ENCODE data around the gene ATPAF1. TPM values are rescaled to one million over a fixed set of nuclear protein-coding genes. Genes with fewer than 3 reads are reported as not detected.
"Not testable (repeated sequence)": the region's sequence is repeated elsewhere in the genome, so short reads cannot be mapped to it uniquely, and the experiment has no call there.

ATPAF1 gene
- total RNA-seq, 1 donor from 2014 or later = 32.2 TPM

DNA sequence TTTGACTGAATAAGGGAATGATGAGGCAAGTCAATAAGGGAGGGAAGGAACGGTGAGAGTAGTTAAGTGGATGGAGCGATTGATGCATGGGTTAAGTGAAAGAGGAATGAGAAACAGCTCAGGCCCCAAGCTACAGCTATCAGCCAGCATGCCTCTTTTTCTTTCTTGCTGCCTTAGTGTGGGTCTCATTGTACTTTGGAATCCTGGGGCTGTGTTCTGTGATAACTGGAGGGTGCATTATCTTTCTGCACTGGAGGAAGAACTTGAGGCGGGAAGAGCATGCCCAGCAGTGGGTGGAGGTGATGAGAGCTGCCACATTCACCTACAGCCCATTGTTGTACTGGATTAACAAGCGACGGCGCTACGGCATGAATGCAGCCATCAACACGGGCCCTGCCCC lies 4.5 kb upstream of the ATPAF1 start:
- intact Hi-C loops (cut with DNase I) = no loop called here
- no peak for DNase-seq
- H3K4me3 ChIP-seq = no peak overlapping the region
- no peak overlapping the region for H3K27ac ChIP-seq
- ATAC-seq = no peak
- H3K27me3 ChIP-seq = no peaks in the 10 kb centered on the region
- peaks cover 29% of the 10 kb centered on the region for H3K36me3 ChIP-seq
- H3K9me3 ChIP-seq = no peaks in the 10 kb centered on the region
- H3K4me1 ChIP-seq = no peaks in the 10 kb centered on the region
- TF ChIP-seq, protein P1, sequence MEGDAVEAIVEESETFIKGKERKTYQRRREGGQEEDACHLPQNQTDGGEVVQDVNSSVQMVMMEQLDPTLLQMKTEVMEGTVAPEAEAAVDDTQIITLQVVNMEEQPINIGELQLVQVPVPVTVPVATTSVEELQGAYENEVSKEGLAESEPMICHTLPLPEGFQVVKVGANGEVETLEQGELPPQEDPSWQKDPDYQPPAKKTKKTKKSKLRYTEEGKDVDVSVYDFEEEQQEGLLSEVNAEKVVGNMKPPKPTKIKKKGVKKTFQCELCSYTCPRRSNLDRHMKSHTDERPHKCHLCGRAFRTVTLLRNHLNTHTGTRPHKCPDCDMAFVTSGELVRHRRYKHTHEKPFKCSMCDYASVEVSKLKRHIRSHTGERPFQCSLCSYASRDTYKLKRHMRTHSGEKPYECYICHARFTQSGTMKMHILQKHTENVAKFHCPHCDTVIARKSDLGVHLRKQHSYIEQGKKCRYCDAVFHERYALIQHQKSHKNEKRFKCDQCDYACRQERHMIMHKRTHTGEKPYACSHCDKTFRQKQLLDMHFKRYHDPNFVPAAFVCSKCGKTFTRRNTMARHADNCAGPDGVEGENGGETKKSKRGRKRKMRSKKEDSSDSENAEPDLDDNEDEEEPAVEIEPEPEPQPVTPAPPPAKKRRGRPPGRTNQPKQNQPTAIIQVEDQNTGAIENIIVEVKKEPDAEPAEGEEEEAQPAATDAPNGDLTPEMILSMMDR (IDR thresholded peaks at IDR 0.05) = no peak

DNA sequence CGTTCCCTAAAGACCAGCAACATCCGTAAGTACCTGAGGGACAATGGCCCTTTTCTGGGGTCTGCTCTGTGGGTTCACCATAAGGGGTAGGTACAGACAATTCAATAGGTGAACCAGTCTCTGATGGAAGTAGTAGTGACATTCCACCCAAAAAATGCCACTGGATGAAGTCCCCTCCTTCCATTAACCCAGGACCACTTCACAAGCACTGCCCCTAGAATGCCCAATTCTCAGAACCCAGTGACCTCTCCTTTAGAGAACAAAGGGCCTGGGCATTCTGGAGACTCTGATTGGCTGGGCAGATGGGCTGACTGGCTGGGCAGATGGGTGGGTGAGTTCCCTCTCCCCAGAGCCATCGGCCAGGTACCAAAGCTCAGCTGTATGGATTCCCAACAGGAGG lies 3.4 kb upstream of the ATPAF1 start, which contains the start of gene TEX38:
TSS of gene TEX38 (plus strand) at position 301 of the 400 bp plus-strand sequence. CDS start at position 382, 81 bp downstream.
- Histone ChIP-seq H3K9me3 (no peaks in the 10 kb centered on the region), H3K4me3 (no peak within 1 kb of the TSS), H3K27me3 (no peaks in the 10 kb centered on the region), H3K4me1 (peaks cover 11% of the 10 kb centered on the region), H3K36me3 (peaks cover 18% of the 10 kb centered on the region), H3K27ac (no peak within 1 kb of the TSS)
- TF ChIP-seq, protein P1 (IDR thresholded peaks at IDR 0.05) = no peak
- DNase-seq = no peak
- no peak for ATAC-seq
- intact Hi-C loops (cut with DNase I) = no loop called here

- Histone ChIP-seq H3K9me3 (no peaks in the 10 kb centered on the region), H3K27me3 (no peaks in the 10 kb centered on the region), H3K36me3 (peaks cover 6% of the 10 kb centered on the region), H3K4me3 (no peak overlapping the region), H3K4me1 (peaks cover 13% of the 10 kb centered on the region), H3K27ac (no peak overlapping the region)
- no peak for DNase-seq
- intact Hi-C loops (cut with DNase I) = no loop called here
- TF ChIP-seq, protein P1 (IDR thresholded peaks at IDR 0.05) = no peak
- ATAC-seq = no peak
Measured at GRCh38 chr1:46670134-46670533, 2.0 kb upstream of the ATPAF1 start.

GRCh38 chr1:46665983-46666382 lies 2.2 kb downstream of the ATPAF1 start:
- no peak overlapping the region for H3K27ac ChIP-seq
- H3K27me3 ChIP-seq = no peaks in the 10 kb centered on the region
- no peak for DNase-seq
- peaks cover 21% of the 10 kb centered on the region for H3K36me3 ChIP-seq
- intact Hi-C loops (cut with DNase I) = no loop called here
- no peak overlapping the region for H3K4me3 ChIP-seq
- H3K4me1 ChIP-seq = peaks cover 13% of the 10 kb centered on the region
- TF ChIP-seq, protein P1 (IDR thresholded peaks at IDR 0.05) = no peak
- ATAC-seq = no peak
- H3K9me3 ChIP-seq = no peaks in the 10 kb centered on the region

DNA sequence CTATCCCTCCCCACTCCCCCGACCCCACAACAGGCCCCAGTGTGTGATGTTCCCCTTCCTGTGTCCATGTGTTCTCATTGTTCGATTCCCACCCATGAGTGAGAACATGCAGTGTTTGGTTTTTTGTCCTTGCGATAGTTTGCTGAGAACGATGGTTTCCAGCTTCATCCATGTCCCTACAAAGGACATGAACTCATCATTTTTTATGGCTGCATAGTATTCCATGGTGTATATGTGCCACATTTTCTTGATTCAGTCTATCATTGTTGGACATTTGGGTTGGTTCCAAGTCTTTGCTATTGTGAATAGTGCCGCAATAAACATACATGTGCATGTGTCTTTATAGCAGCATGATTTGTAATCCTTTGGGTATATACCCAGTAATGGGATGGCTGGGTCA lies 5.2 kb downstream of the ATPAF1 start:
- ATAC-seq; H3K27ac ChIP-seq; H3K9me3 ChIP-seq; intact Hi-C loops (cut with DNase I); H3K27me3 ChIP-seq; DNase-seq; H3K4me3 ChIP-seq: not testable (repeated sequence)
- Histone ChIP-seq H3K36me3 (peaks cover 29% of the 10 kb centered on the region), H3K4me1 (peaks cover 13% of the 10 kb centered on the region)

DNA sequence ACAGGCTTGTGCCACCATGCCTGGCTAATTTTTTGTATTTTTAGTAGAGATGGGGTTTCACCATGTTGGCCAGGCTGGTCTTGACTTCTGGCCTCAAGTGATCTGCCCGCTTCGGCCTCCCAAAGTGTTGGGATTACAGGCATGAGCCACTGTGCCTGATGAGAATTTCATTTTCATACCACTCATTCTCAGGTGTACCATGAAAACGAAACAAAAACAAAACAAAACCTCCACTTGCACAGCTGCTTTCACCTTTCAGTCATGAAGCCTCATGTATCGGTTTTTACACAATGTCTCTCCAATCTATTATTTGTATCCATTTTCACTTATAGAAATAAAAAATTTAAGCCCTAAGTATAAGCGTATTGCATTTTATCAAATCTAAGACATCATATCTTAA lies 8.0 kb downstream of the ATPAF1 start:
- DNase-seq; H3K4me3 ChIP-seq; intact Hi-C loops (cut with DNase I); H3K4me1 ChIP-seq; ATAC-seq; H3K9me3 ChIP-seq; H3K27me3 ChIP-seq; H3K27ac ChIP-seq: not testable (repeated sequence)
- H3K36me3 ChIP-seq = peaks cover 53% of the 10 kb centered on the region

GRCh38 chr1:46659307-46659870 lies 8.8 kb downstream of the ATPAF1 start:
- intact Hi-C loops (cut with DNase I) = no loop called here
- Histone ChIP-seq H3K27me3 (no peaks in the 10 kb centered on the region), H3K36me3 (peaks cover 50% of the 10 kb centered on the region), H3K9me3 (no peaks in the 10 kb centered on the region), H3K27ac (no peak overlapping the region), H3K4me1 (no peaks in the 10 kb centered on the region), H3K4me3 (no peak overlapping the region)
- TF ChIP-seq, protein P1 (IDR thresholded peaks at IDR 0.05) = no peak
- ATAC-seq = no peak
- DNase-seq = no peak
